ENCODE results near the gene UIMC1.

- no peak for TF ChIP-seq CTCF (IDR thresholded peaks at IDR 0.05)
- TF ChIP-seq EZH2 (IDR thresholded peaks at IDR 0.05; ENCODE audit: borderline replicate concordance, insufficient read depth, low read depth, low read length, poor library complexity, severe bottlenecking): no peak
Observed at GRCh38 chr5:177043114-177043513, 36.5 kb upstream of the UIMC1 start.

Measured in B cell (primary cell).